NOMO-1 treated with DMSO at 0.1 percent for 48 hours (cell line): ENCODE data around the gene FAM169A.
"Not testable (repeated sequence)": the region's sequence is repeated elsewhere in the genome, so short reads cannot be mapped to it uniquely, and the experiment has no call there.

Experiments used
- DNase-seq: peaks from one replicate; lab custom pipeline; 2025; ENCODE audit not compliant: unreplicated experiment; lab: John Stamatoyannopoulos, UW

FAM169A gene

DNA sequence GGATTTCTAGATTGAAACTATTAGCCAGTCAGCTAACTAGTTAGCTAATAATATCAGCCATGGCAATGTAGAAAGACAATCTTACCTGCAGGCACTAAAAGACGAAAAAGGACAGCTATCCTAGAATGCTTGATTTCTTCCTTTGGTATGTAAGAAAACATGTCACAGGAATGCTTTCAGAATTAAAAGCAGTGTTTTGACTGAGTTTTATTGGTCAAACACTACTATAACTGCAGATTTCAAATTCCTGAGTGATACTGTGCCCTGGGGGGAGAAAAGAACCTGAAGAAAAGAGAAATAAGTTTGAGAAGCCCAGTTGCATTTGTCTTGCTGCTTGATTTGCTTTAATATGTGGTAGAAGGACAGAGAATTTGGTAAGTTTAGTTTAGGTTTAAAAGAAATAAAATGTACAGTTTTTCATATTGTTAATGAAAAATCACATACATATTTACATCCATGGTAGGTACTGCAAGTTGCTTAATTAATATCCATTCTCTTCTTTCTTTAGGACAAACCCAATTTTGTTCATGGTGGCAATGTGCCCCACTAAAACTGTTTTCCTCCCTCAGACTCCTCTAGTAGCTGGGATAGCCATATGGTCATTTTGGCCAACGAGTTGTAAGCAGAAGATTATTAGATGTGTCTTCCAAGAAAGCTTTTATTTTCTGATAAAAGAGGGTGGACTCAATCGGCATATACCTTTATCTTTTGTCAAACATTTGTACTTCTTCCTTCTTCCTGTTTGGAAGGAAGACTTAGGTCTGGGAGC, 4.3 kb upstream of the FAM169A start:
- DNase-seq, result no peak

DNA sequence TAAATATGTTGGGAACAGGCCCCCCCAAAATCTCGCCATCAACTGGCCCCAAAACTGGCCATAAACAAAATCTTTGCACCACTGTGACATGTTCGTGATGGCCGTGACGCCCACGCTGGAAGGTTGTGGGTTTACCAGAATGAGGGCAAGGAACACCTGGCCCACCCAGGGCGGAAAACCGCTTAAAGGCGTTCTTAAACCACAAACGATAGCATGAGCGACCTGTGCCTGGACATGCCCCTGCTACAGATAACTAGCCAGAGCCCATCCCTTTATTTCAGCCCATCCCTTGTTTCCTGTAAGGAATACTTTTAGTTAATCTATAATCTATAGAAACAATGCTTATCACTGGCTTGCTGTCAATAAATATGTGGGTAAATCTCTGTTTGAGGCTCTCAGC, 3.2 kb upstream of the FAM169A start:
- not testable (repeated sequence) for DNase-seq

DNA sequence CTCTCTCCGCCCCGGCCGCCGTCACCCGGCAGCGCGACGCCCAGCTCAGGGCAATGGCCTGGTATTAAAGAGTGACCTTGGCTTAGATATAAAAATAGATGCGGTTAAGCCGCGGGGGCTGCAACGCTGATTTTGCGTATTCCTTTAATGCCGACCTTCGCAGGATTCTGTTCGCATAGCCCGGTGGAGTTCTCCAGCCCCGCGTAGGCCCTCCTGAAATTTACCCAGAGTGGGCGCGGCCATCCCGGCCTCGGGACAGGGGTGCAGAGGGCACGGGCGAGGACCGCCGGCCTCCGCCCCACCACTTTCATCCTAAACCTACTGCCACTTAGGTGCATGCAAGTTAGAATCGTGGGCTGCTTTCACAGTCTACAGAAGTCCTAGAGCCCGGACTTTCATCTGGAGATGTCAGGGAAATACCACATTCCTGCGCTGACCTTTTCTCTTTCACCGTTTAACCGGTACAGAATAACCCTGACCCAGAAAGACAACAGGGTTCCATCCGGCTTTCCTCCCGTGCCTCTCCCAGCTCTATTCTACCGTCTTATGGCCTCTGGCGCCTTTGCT, 492 bp upstream of the FAM169A start:
- no peak for DNase-seq

DNA sequence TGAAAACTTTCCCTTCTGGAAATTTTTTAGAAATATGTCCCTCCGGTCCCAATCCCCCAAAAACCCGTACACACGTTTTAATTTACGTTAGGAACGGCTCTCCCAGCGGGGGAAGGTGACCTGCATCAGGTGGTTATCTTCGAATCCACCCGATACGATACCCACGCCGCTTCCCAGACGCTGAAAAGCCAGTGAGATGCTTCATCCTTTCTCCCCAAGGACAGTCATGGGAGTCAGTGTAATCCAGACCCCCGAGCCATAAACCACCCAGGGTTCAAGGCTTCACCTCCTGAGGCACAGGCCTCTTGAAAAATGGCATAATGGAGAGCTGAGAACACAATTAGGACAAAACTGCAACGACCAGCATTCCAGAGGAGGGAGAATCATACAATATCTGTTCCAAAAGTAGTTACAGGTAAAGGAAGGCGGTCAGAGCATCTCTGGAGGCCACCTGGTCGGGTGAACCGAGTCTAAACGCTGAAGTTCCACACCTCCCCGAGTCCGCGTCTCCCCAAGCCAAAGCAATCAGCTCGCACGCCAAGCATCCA, 857 bp downstream of the FAM169A start:
- no peak for DNase-seq

DNA sequence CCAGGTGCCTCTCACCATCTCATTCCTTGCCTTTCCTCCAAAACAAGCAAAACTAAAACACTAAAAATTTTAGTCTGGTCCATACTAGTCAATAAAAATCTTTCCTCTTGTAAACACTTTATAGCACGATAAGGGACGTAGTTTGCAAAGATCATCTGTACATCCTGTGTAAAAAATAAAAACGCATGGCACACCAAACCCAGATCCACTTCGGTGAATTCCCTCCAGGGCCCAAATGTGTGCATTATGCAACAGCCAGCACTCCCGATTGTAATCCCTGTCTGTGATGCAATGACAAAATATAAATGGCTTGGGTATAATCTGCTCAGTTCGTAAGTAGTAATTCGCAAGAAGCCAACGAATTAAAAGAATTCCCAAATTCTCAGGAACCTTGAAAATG, 1.4 kb downstream of the FAM169A start:
- no peak for DNase-seq

DNA sequence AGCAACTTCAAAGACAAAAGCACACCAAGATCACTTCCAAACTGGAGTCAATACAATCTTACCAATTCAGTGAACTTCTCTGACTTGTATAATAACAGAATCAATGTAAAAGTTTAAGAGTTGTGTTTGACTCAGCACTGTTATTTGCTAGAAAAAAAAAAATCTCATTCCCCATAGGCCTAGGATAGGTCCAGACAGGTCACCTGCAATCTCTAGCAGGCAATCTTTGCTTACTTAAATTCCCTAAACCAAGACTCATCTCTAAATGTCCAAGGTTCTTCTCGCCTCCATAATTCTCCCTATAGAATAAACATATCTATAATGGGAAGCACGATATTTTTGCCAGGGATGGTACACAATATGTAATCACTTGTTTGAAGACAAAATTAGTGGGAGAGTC, 2.5 kb downstream of the FAM169A start:
- DNase-seq, result no peak

DNA sequence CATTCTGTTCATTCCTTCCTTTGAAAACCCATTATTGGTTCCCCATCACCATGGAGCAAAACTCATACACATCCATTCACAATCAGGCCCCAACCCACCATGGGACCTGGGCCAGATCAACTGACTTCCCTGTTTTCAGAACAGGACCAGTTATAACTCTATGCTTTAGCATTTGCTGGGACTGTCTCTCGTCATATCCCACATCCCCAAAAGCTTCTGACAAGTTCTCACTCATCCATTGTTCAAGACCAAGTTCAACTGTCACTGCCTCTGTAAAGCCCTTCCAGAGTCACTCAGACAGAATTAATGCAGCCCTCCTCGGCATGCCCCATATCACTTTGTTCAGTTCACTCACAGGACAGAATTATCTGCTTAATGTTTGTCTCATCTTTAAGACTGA, 4.0 kb downstream of the FAM169A start:
- no peak for DNase-seq

DNA sequence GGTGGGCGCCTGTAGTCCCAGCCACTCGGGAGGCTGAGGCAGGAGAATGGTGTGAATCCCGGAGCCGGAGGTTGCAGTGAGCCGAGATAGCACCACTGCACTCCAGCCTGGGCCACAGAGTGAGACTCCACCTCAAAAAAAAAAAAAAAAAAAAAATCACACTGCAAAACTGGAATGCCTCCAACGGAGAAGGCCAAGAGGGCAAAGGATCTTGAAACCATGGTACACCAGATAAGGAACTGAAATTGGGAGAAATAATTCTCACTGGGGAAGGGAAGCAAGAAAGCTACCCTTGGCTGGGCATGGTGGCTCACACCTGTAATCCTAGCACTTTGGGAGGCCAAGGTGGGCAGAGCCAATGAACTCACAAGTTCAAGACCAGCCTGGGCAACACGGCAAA, 9.2 kb downstream of the FAM169A start:
- DNase-seq, result not testable (repeated sequence)

DNA sequence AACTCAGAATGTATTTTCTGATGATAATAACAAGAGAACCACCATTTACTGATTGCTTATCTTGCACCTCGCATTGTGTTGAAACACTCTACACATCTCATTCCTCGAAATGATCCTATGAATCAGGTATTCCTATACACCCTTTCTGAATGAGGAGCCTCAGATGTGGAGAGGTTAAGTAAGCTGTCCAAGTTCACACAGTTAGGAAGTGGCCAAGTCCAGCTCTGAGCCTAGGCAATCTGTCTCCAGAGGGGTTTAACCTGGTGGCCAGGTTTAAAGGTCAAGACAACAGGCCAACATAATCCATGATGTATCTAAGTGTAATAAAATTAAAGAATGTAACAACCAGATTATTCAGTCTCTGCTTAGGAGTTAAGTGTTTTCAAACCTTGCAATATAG, 12.9 kb downstream of the FAM169A start:
- DNase-seq, result no peak

DNA sequence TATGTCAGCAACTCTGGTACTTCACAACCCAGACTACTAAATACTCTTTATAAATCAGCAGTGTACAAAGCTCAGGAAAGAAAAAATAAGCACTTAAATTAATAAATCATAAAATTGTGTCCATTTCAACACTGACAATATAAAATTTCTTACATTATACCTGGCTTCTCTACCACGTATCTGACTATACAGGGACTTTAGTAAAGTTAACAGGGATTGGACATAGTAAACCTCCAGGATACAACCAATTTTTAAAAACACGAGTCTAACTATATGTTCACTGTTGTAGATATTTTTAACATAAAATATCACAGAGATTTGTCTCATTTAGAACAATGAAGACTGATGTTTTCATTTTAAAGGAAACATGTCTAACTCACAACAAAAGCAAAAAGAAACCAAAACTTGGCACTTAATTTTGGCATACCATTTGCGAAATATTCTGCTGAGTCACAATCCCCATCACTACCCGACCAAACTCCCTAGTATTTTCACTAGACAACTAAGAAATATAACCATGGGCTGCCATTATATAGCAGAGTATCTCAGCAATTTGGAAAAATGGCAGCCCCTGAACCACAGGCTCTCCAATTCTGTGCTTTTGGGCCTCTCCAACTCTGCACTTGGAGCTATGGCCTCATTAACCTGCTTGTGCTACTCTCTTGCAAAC, 14.4 kb downstream of the FAM169A start:
- peak; percentile 71 for DNase-seq

DNA sequence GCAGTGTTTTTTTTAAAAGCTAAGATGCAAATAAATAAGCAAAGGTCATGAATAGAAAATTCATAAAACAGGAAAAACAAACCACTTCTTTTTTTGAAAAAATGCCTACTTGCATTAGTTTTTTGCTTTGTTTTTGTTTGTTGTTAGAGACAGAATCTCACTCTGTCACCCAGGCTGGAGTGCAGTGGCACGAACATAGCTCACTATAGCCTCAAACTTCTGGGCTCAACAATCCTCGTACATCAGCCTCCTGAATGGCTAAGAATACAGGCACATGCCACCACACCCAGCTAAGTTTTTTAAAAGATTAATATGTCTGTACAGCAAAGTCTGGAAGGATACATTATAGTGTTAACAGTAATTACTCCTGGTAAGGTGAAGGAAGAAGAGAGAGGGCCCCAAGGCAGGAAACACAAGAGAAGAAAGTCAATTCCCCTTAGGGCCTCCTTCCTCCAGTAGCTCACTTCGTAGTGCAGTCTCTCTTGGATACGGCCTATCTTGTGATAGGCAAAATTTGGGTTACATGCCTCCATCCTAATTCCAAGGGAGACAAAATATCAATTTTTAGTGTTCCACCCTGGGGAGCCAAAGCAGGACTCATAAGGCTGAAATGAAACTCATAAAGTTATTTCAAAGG, 15.3 kb downstream of the FAM169A start:
- DNase-seq, result no peak

DNA sequence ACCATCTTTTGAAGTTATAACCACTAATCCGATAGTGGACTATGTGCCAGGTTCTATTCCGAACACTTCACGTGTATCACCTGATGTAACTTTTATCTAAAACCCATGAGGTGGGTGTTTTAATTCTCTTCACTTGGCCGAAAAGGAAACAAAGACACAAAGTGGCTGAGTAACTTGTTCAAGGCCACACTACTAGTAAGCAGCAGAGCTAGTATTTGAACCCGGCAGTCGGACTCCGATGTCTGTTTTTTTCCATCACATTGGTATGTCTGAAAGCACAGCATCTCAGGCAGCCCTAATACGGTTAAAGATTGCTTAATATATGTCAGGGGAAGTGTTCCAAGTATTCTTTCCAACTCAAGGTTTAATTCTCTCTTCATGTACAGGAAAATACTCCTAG, 16.2 kb downstream of the FAM169A start:
- no peak for DNase-seq

DNA sequence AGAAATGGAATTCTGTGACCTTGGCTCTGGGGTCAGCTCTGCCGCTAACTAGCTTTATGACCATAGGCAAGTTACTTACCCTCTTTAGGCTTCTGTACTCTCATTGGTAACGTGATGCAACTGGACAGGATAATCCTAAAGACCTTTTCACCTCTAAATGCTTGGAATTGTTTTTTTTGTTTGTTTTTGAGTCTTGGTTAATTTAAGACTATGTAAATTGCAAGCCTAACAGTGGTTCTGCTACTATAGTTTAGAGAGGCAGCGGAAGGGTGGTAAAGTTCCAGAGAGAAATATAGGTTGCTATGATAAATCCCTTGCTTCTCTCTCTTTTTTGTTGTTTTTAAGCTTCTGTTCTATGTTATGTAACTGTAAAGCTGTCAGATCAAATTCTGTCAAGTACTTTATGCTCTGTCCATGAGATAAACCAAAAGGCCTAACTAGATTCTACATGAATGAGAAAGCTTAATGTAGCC, 17.6 kb downstream of the FAM169A start:
- DNase-seq, result no peak

DNA sequence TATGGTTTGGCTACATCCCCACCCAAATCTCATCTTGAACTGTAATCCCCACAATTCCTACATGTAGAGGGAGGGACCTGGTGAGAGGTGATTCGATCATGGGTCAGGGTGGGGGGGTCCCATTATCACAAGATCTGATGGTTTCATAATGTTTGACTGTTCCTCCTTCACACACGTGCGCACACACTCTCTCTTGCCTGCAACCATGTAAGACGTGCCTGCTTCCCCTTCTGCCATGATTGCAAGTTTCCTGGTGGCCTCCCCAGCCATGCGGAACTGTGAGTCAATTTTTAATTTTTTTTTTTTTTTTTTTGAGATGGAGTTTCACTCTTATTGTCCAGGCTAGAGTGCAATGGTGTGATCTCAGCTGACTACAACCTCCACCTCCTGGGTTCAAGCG, 27.0 kb downstream of the FAM169A start:
- DNase-seq, result no peak

DNA sequence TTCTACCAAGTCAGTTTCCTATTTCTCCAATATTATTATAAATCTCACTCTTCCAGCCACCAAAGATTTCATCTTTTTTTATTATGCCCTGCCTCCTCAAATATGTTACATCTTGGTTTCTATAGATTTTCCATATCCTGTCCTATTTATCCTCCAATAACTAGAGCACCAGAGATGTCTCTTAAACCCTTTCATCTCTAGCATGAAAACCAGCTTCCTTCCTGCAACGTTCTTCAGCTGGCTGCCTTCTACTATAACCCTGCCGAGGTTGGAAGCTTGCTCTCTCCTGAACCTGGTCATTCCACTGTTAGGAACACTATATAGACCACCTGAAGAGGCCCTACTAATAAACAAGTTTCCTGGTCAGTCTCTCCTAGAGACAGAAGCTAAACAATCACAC, 27.9 kb downstream of the FAM169A start:
- no peak for DNase-seq

DNA sequence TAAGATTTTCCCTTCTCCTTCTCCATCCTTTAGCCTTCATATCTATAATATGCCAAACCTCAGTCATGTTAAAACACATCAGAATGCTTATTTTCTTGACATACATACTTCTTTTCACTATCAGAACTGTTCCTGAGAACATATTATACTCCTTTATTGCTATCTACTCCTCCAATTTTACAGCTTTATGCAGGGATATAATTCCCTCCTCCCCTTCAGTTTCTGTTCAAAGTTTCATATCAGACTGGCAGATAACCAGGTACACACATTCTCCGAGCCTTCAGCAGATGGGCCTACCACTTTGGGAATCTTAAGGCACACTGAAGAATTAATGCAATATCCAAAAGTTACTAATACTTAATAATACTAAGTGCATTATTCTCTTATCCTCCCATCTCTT, 29.1 kb downstream of the FAM169A start:
- no peak for DNase-seq

DNA sequence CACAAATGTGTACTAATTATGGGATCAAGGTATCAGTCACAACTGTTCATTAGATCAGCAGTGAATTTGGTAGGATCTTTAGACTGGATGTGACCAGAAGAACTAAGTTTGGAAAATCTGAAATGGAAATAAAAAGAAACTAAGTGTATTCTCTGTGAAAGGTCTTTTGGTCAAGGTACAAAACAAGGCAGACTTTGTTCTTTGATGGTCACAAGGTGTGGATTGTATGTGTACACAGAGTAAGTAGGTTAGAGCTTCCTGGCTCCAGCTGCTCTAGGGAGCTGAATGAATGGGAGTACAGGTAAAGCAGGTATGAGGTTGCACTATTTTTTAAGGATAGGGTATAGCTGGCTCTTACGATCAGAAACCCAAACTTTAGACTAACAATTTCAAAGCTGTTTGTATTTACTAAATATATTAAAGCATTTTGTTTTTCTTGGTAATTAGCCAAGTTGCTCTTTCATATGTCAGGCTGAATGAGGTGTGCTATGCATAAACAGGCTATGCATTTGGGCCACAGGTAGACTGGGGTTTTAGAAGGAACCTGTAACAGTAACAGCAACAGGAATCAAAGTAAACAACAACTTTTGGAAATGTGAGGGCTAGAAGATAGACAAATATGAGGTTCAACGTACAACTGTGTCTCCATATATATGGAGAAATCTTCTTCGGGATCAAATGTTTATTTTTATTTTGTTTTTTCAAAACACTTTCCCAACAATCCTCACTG, 32.5 kb downstream of the FAM169A start:
- no peak for DNase-seq

DNA sequence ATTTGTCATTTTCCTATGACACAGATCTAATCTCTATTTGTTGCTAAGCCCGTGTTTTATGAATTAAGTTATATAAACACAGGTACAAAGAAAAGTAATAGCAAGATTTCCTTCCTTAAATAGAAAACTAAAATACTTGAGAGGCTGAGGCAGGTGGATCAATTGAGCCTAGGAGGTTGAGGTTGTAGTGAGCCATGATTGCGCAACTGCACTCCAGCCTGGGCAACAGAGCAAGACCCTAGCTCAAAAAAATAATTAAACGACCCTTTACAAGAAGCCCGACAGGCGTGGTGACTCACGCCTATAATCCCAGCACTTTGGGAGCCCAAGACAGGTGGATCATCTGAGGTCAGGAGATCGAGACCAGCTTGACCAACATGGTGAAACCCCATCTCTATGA, 36.8 kb downstream of the FAM169A start:
- DNase-seq, result no peak

DNA sequence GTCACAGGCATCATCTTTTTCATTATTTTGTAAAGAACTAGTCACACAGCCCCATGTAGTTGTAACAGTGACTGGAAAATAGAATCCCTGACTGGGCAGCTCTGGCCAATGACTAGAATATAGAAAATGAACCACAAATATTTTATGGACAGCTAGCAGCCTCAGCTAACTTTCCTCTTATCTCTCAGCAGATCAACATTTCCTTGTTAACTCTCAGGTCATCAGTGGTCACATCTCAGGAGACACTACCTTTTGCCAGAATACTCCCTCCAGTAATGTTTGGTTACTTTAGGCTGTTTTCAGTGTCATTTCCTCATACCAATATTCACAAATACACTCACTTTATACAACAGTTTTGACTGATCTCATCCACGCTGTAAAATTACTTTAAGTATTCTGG, 43.9 kb downstream of the FAM169A start:
- DNase-seq, result no peak

DNA sequence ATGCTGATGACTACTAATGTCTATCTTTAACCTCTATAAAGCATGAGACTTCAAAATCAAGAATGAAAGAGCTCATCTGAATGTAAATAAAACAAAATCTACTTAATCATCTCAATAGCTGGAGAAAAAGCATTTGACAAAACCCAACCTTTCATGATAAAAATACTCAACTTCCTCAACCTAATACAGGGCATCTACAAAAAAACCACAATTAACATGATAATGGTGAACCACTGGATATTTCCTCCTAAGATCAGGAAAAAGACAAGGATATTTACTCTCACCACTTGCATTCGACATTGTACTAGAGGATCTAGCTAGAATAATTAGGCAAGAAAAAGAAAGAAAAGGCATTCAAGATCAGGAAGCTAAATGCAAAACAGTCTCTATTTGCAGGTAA, 49.3 kb downstream of the FAM169A start:
- DNase-seq, result no peak

DNA sequence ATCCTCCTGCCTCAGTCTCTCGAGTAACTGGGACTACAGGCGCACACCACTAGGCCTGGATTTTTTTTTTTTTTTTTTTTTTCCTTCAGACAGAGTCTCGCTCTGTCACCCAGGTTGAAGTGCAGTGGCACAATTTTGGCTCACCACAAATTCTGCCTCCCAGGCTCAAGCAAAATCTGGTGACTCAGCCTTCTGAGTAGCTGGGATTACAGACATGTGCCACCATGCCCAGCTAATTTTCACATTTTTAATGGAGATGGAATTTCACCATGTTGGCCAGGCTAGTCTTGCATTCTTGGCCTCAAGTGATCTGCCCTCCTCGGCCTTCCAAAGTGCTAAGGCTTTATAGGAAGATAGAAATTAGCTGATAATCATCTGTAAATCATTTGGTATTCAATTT, 55.3 kb downstream of the FAM169A start:
- DNase-seq, result no peak
